ENCODE data around the gene CHST11.

CHST11 gene

GRCh38 chr12:104591257-104591885 lies 134.6 kb downstream of the CHST11 start:
- no peak for DNase-seq

GRCh38 chr12:104593482-104593881 lies 136.7 kb downstream of the CHST11 start:
- DNase-seq = no peak

- no peak for DNase-seq
These were observed 139.5 kb downstream of the CHST11 start for GRCh38 chr12:104596134-104596799.

GRCh38 chr12:104596898-104597843 lies 140.4 kb downstream of the CHST11 start:
- no peak for DNase-seq

- no peak for DNase-seq
These were observed 141.9 kb downstream of the CHST11 start for GRCh38 chr12:104598342-104599271.

GRCh38 chr12:104599272-104600035 lies 142.7 kb downstream of the CHST11 start:
- DNase-seq = no peak

GRCh38 chr12:104600036-104600712 lies 143.4 kb downstream of the CHST11 start:
- no peak for DNase-seq

GRCh38 chr12:104600790-104601739 lies 144.3 kb downstream of the CHST11 start:
- no peak for DNase-seq

- no peak for DNase-seq
These were observed 145.7 kb downstream of the CHST11 start for GRCh38 chr12:104602406-104602805.

GRCh38 chr12:104602896-104603295 lies 146.1 kb downstream of the CHST11 start:
- DNase-seq = no peak

- no peak for DNase-seq
These were observed 146.8 kb downstream of the CHST11 start for GRCh38 chr12:104603545-104603973.

GRCh38 chr12:104604070-104604994 lies 147.6 kb downstream of the CHST11 start:
- no peak for DNase-seq

GRCh38 chr12:104604995-104605675 lies 148.4 kb downstream of the CHST11 start:
- DNase-seq = no peak

- DNase-seq = no peak
These were observed 148.9 kb downstream of the CHST11 start for GRCh38 chr12:104605685-104606084.

- peak; percentile 98 for DNase-seq
These were observed 152.2 kb downstream of the CHST11 start for GRCh38 chr12:104608998-104609397.

GRCh38 chr12:104609445-104609844 lies 152.7 kb downstream of the CHST11 start:
- no peak for DNase-seq

- no peak for DNase-seq
These were observed 153.9 kb downstream of the CHST11 start for GRCh38 chr12:104610513-104611235.
